Mesenchymal stem cell (in vitro differentiated cells and primary cell): ENCODE data around the gene CCL27.
"Not testable (repeated sequence)": the region's sequence is repeated elsewhere in the genome, so short reads cannot be mapped to it uniquely, and the experiment has no call there.

ENCODE experiments used
- DNase-seq: peaks from one replicate; pipeline ENCODE4 v3.0.0-alpha.2; 2013
- H2AFZ ChIP-seq: one replicate; pipeline ENCODE4 v1.6.1; 2013; ENCODE audit warnings: low read depth, mild to moderate bottlenecking, control low read depth, inconsistent platforms, low read length, moderate library complexity
- H2AK5ac ChIP-seq: 2 replicates; pipeline ENCODE4 v1.6.1; 2013; ENCODE audit warnings: low read length, moderate library complexity, mild to moderate bottlenecking, inconsistent platforms; ENCODE audit not compliant: severe bottlenecking
- H2BK120ac ChIP-seq: one replicate; pipeline ENCODE4 v1.6.1; 2013; ENCODE audit warnings: low read depth, mild to moderate bottlenecking, inconsistent platforms, low read length, moderate library complexity
- H2BK12ac ChIP-seq, 2 experiments: one replicate each; pipeline ENCODE4 v1.6.1; 2013; ENCODE audit warnings: inconsistent platforms in 2 of 2, low read length in 2 of 2, mild to moderate bottlenecking in 2 of 2, moderate library complexity in 2 of 2, control low read depth in 1 of 2
- H2BK15ac ChIP-seq: one replicate; pipeline ENCODE4 v1.6.1; 2013; ENCODE audit warnings: mild to moderate bottlenecking, low read depth, inconsistent platforms; ENCODE audit not compliant: poor library complexity, severe bottlenecking
- H2BK5ac ChIP-seq: 2 replicates; pipeline ENCODE4 v1.6.1; 2013; ENCODE audit warnings: low read depth, mild to moderate bottlenecking, low read length, control low read depth, inconsistent platforms; ENCODE audit not compliant: poor library complexity, severe bottlenecking
- H3K14ac ChIP-seq, 2 experiments: one replicate each; pipeline ENCODE4 v1.6.1; 2013; ENCODE audit warnings: inconsistent platforms in 2 of 2, low read length in 2 of 2, control low read depth in 1 of 2, mild to moderate bottlenecking in 1 of 2, moderate library complexity in 1 of 2
- H3K18ac ChIP-seq, 2 experiments: one replicate each; pipeline ENCODE4 v1.6.1; 2013; ENCODE audit warnings: inconsistent platforms in 2 of 2, low read length in 2 of 2, control low read depth in 1 of 2, low read depth in 1 of 2, mild to moderate bottlenecking in 1 of 2
- H3K23ac ChIP-seq, 2 experiments: one replicate each; pipeline ENCODE4 v1.6.1; 2013; ENCODE audit warnings: inconsistent platforms in 2 of 2, low read length in 2 of 2, mild to moderate bottlenecking in 2 of 2, moderate library complexity in 2 of 2, control low read depth in 1 of 2
- H3K27ac ChIP-seq: 2 replicates; pipeline ENCODE4 v1.5.1; 2013; ENCODE audit warnings: mild to moderate bottlenecking, moderate library complexity, low read length, control low read depth, inconsistent platforms; ENCODE audit not compliant: poor library complexity, severe bottlenecking
- H3K27me3 ChIP-seq, 2 experiments: 2 replicates each; pipeline versions ENCODE4 v1.6.1 to v1.7.0; 2013; ENCODE audit warnings: low read length in 2 of 2, mild to moderate bottlenecking in 2 of 2, moderate library complexity in 2 of 2, control low read depth in 1 of 2, inconsistent platforms in 1 of 2; ENCODE audit not compliant: control insufficient read depth in 1 of 2, insufficient read depth in 1 of 2
- H3K36me3 ChIP-seq, 2 experiments: 2 replicates each; pipeline versions ENCODE4 v1.6.1 to v1.7.0; 2013; ENCODE audit warnings: low read length in 2 of 2, control low read depth in 1 of 2, inconsistent platforms in 1 of 2, low read depth in 1 of 2, mild to moderate bottlenecking in 1 of 2; ENCODE audit not compliant: insufficient read depth in 2 of 2, control insufficient read depth in 1 of 2
- H3K4ac ChIP-seq, 2 experiments: one replicate each; pipeline ENCODE4 v1.6.1; 2013; ENCODE audit warnings: inconsistent platforms in 2 of 2, low read length in 2 of 2, mild to moderate bottlenecking in 2 of 2, moderate library complexity in 2 of 2, control low read depth in 1 of 2, low read depth in 1 of 2
- H3K4me1 ChIP-seq: 2 replicates; pipeline ENCODE4 v1.6.1; 2013; ENCODE audit warnings: low read depth, low read length, control low read depth; ENCODE audit not compliant: control insufficient read depth, insufficient read depth
- H3K4me2 ChIP-seq: 2 replicates; pipeline ENCODE4 v1.6.1; 2013; ENCODE audit warnings: low read length, mild to moderate bottlenecking, inconsistent platforms; ENCODE audit not compliant: poor library complexity, severe bottlenecking
- H3K4me3 ChIP-seq, 2 experiments: 2 replicates each; pipeline versions ENCODE4 v1.5.1 to v1.7.0; 2013; ENCODE audit warnings: low read length in 2 of 2, mild to moderate bottlenecking in 2 of 2, control low read depth in 1 of 2, low read depth in 1 of 2; ENCODE audit not compliant: insufficient read depth in 1 of 2
- H3K79me1 ChIP-seq: replicated peaks from 2 replicates; pipeline ENCODE4 v1.6.1; 2013; ENCODE audit warnings: mild to moderate bottlenecking, control low read depth, low read length, inconsistent platforms; ENCODE audit not compliant: poor library complexity, severe bottlenecking
- H3K9ac ChIP-seq: 2 replicates; pipeline ENCODE4 v1.7.0; 2013; ENCODE audit warnings: mild to moderate bottlenecking, low read length, moderate library complexity
- H3K9me3 ChIP-seq: 2 replicates; pipeline ENCODE4 v1.7.0; 2013; ENCODE audit warnings: mild to moderate bottlenecking, low read length; ENCODE audit not compliant: control insufficient read depth
- H4K8ac ChIP-seq: one replicate; pipeline ENCODE4 v1.6.1; 2013; ENCODE audit warnings: inconsistent platforms, mild to moderate bottlenecking, low read length, moderate library complexity
- H4K91ac ChIP-seq: one replicate; pipeline ENCODE4 v1.6.1; 2013; ENCODE audit warnings: mild to moderate bottlenecking, low read length, inconsistent platforms
- WGBS: methylation state at CpG from one replicate; pipeline ENCODE4 v1.1.7; 2013; ENCODE audit warnings: mixed read lengths; 5-methylcytosine and 5-hydroxymethylcytosine counted together

Gene CCL27

DNA sequence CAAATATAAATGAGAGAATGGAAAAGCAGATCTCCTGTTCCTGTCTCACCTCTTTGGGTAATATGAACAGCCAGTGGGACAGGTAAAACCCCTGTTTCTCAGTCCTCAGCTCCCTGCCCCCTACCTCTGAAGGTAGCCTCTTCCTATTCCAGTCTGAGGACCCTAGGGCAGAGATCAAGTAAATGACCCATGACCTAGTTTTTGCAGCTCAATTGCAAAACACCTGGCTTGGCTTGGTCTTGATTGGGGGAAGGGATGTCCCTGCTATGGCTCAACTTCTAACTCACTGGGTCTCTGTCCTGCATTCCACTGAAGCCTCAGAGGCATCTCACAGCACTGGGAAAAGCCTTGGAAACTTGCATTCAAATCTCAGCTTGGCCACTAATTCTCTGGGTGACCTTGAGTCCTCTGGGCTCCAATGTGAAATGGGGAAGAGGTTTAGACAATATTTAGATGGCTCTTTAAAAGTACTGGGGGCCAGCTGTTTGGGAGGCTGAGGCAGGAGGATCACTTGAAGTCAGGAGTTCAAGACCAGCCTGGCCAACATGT lies 17.6 kb downstream of the CCL27 start:
- H2BK15ac ChIP-seq: no peak overlapping the region
- no peak overlapping the region for H2BK120ac ChIP-seq
- no peak overlapping the region for H3K27ac ChIP-seq
- peaks cover 17 to 19% of the 10 kb centered on the region in 2 experiments for H3K36me3 ChIP-seq
- H3K18ac ChIP-seq: no peak overlapping the region
- H3K4me3 ChIP-seq: no peak overlapping the region
- H4K91ac ChIP-seq: no peak overlapping the region
- H3K4me2 ChIP-seq: no peak overlapping the region
- H3K23ac ChIP-seq: no peak overlapping the region
- no peak overlapping the region for H2AK5ac ChIP-seq
- no peak overlapping the region for H3K9ac ChIP-seq
- peaks cover 21% of the 10 kb centered on the region for H3K79me1 ChIP-seq
- DNase-seq: no peak
- no peak overlapping the region for H2AFZ ChIP-seq
- H4K8ac ChIP-seq: no peak overlapping the region
- no peaks in the 10 kb centered on the region for H3K27me3 ChIP-seq
- H2BK12ac ChIP-seq: no peak overlapping the region
- H2BK5ac ChIP-seq: no peak overlapping the region
- H3K4me1 ChIP-seq: peaks cover 17% of the 10 kb centered on the region
- H3K14ac ChIP-seq: no peak overlapping the region
- no peak overlapping the region for H3K4ac ChIP-seq
- no peaks in the 10 kb centered on the region for H3K9me3 ChIP-seq

DNA sequence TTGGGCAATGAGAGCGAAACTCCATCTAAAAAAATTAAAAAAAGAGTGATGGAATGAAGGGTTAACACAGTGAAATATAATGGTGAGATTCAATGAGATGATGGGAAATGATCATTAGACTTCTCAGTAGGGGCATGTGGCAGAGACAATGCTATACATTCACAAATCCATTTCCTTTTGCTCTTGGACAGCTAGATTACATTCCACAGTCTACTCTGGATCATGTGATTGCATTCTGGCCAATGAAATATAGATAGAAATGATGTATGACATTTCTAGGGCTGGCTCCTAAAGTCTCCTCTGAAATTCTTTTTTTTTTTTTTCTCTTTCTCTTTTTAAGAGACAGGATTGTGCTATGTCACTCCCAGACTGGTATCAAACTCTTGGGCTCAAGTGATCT lies 19.8 kb downstream of the CCL27 start:
- peaks cover 14% of the 10 kb centered on the region for H3K4me1 ChIP-seq
- H3K4ac ChIP-seq: no peak overlapping the region
- H3K9ac ChIP-seq: no peak overlapping the region
- no peak overlapping the region for H3K18ac ChIP-seq
- no peaks in the 10 kb centered on the region for H3K27me3 ChIP-seq
- no peaks in the 10 kb centered on the region for H3K36me3 ChIP-seq
- 89% methylated on average over 1 of the region's 1 CpG for WGBS
- peaks cover 3% of the 10 kb centered on the region for H3K79me1 ChIP-seq
- no peak overlapping the region for H2BK5ac ChIP-seq
- H2BK15ac ChIP-seq: no peak overlapping the region
- H3K14ac ChIP-seq: no peak overlapping the region
- no peak overlapping the region for H4K8ac ChIP-seq
- DNase-seq: no peak
- no peak overlapping the region for H2BK12ac ChIP-seq
- no peak overlapping the region for H3K23ac ChIP-seq
- no peak overlapping the region for H3K4me3 ChIP-seq
- H3K27ac ChIP-seq: no peak overlapping the region
- H3K4me2 ChIP-seq: no peak overlapping the region
- H2AK5ac ChIP-seq: no peak overlapping the region
- H2AFZ ChIP-seq: no peak overlapping the region
- H3K9me3 ChIP-seq: no peaks in the 10 kb centered on the region
- H2BK120ac ChIP-seq: no peak overlapping the region
- H4K91ac ChIP-seq: no peak overlapping the region

DNA sequence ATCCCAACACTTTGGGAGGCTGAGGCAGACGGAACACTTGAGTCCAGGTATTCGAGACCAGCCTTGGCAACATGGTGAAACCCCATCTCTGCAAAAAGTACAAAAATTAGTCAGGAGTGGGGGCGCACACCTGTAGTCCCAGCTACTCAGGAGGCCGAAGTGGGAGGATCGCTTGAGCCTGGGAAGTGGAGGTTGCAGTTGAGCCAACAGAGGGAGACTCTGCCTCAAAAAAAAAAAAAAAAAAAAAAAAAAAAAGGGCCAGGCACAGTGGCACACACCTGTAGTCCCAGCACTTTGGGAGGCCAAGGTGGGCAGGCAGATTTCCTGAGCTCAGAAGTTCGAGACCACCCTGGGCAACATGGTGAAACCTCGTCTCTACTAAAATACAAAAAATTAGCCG lies 23.1 kb downstream of the CCL27 start:
- WGBS: 83% methylated on average over 8 of the region's 8 CpGs
- not testable (repeated sequence) for H2AFZ ChIP-seq

DNA sequence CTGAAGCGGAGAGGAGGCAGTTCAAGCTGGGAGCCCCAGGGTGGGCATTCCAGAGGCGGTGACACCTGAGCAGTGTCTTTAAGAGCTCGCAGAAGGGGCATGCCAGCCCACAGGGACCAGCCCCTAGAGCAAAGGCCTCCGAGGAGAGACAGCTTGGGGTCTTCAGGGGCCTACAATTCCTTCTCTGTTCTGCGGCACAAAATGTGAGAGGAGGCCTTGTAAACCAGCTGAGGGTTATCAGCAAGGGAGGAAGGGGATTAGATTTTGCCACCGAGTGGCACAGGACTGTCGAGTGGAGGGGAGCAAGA lies 24.4 kb downstream of the CCL27 start:
- H3K4me1 ChIP-seq: peaks cover 19% of the 10 kb centered on the region
- H2BK120ac ChIP-seq: peak overlapping the region; percentile 85
- 28% methylated on average over 7 of the region's 7 CpGs for WGBS
- no peak overlapping the region for H2BK12ac ChIP-seq
- peak overlapping the region; percentile 85 to 88 for H3K4me3 ChIP-seq
- H3K4me2 ChIP-seq: peak overlapping the region; percentile 99
- peak overlapping the region; percentile 83 for H2AFZ ChIP-seq
- DNase-seq: no peak
- no peak overlapping the region for H2AK5ac ChIP-seq
- H3K18ac ChIP-seq: peak overlapping the region; percentile 40 to 96
- H3K14ac ChIP-seq: no peak overlapping the region
- peak overlapping the region; percentile 54 for H4K91ac ChIP-seq
- peak overlapping the region; percentile 63 for H2BK15ac ChIP-seq
- peak overlapping the region; percentile 93 for H3K9ac ChIP-seq
- H2BK5ac ChIP-seq: no peak overlapping the region
- no peaks in the 10 kb centered on the region for H3K9me3 ChIP-seq
- H3K4ac ChIP-seq: peak overlapping the region; percentile 13 to 85
- peak overlapping the region; percentile 26 for H3K27ac ChIP-seq
- H3K27me3 ChIP-seq: no peaks in the 10 kb centered on the region
- peaks cover 22% of the 10 kb centered on the region for H3K79me1 ChIP-seq
- no peak overlapping the region for H3K23ac ChIP-seq
- peaks cover 11 to 13% of the 10 kb centered on the region in 2 experiments for H3K36me3 ChIP-seq
- H4K8ac ChIP-seq: peak overlapping the region; percentile 99

More for the DNA sequence above, 23.1 kb downstream of the CCL27 start:
- H3K9me3 ChIP-seq, H3K18ac ChIP-seq, H2AK5ac ChIP-seq, H2BK5ac ChIP-seq, H3K27me3 ChIP-seq, H3K9ac ChIP-seq, DNase-seq, H4K91ac ChIP-seq, H3K4me2 ChIP-seq, H3K4me3 ChIP-seq, H4K8ac ChIP-seq, H2BK120ac ChIP-seq, H3K23ac ChIP-seq, H3K27ac ChIP-seq, H3K14ac ChIP-seq, H2BK12ac ChIP-seq, H3K4ac ChIP-seq, H2BK15ac ChIP-seq: not testable (repeated sequence)
- Histone ChIP-seq H3K4me1 (peaks cover 19% of the 10 kb centered on the region), H3K79me1 (peaks cover 22% of the 10 kb centered on the region), H3K36me3 (peaks cover 11 to 13% of the 10 kb centered on the region in 2 experiments)
